GM23248 (cell line): ENCODE results near the gene NDUFS5. TPM values are rescaled to one million over a fixed set of nuclear protein-coding genes. Genes with fewer than 3 reads are reported as not detected.
"Not testable (repeated sequence)": the region's sequence is repeated elsewhere in the genome, so short reads cannot be mapped to it uniquely, and the experiment has no call there.

ENCODE experiments used
- DNase-seq: peaks from one replicate; pipeline ENCODE4 v3.0.0-alpha.2; 2015
- H2AFZ ChIP-seq: fragments of 200-600 bp; sonication (generic); 2 replicates; pipeline ENCODE4 v1.6.1; 2016; ENCODE audit warnings: antibody characterized with exemption
- H3F3A ChIP-seq: fragments of 200-600 bp; sonication (generic); 2 replicates; pipeline ENCODE4 v1.6.1; 2016; ENCODE audit warnings: mild to moderate bottlenecking, antibody characterized with exemption, mixed run types; ENCODE audit not compliant: insufficient read depth
- H3K27ac ChIP-seq: fragments of 200-600 bp; sonication (generic); 2 replicates; pipeline ENCODE4 v1.5.1; 2016; ENCODE audit warnings: mild to moderate bottlenecking
- H3K27me3 ChIP-seq: fragments of 200-600 bp; sonication (generic); replicated peaks from 2 replicates; pipeline ENCODE4 v1.6.1; 2016; ENCODE audit warnings: mild to moderate bottlenecking; ENCODE audit not compliant: insufficient read depth
- H3K36me3 ChIP-seq: fragments of 200-600 bp; sonication (generic); 2 replicates; pipeline ENCODE4 v1.6.1; 2016; ENCODE audit warnings: low read depth, mild to moderate bottlenecking
- H3K4me1 ChIP-seq: fragments of 200-600 bp; sonication (generic); 2 replicates; pipeline ENCODE4 v1.6.1; 2016; ENCODE audit warnings: mild to moderate bottlenecking; ENCODE audit not compliant: insufficient read depth
- H3K4me2 ChIP-seq: fragments of 200-600 bp; sonication (generic); one replicate; pipeline ENCODE4 v1.6.1; 2016; ENCODE audit warnings: mild to moderate bottlenecking; ENCODE audit not compliant: unreplicated experiment
- H3K4me3 ChIP-seq: fragments of 200-600 bp; sonication (generic); 2 replicates; pipeline ENCODE4 v1.5.1; 2016; ENCODE audit warnings: mild to moderate bottlenecking
- H3K79me2 ChIP-seq: fragments of 200-600 bp; sonication (generic); 2 replicates; pipeline ENCODE4 v1.6.1; 2016; ENCODE audit warnings: mild to moderate bottlenecking; ENCODE audit not compliant: insufficient read depth
- H3K9ac ChIP-seq: fragments of 200-600 bp; sonication (generic); 2 replicates; pipeline ENCODE4 v1.6.1; 2016; ENCODE audit warnings: mild to moderate bottlenecking
- H3K9me2 ChIP-seq: fragments of 200-600 bp; sonication (generic); 2 replicates; pipeline ENCODE4 v1.6.1; 2016; ENCODE audit warnings: mixed run types, mild to moderate bottlenecking, moderate library complexity; ENCODE audit not compliant: insufficient read depth
- H3K9me3 ChIP-seq: fragments of 200-600 bp; sonication (generic); one replicate; pipeline ENCODE4 v1.6.1; 2017; ENCODE audit warnings: low read depth
- H4K20me1 ChIP-seq: fragments of 200-600 bp; sonication (generic); 2 replicates; pipeline ENCODE4 v1.6.0; 2016; ENCODE audit not compliant: insufficient read depth
- EZH2 ChIP-seq: fragments of 200-600 bp; sonication (generic); IDR thresholded peaks from 2 replicates; pipeline ENCODE4 v1.6.1; 2018; ENCODE audit warnings: antibody characterized with exemption, mild to moderate bottlenecking; ENCODE audit not compliant: insufficient read depth, poor library complexity, severe bottlenecking
- EZH2phosphoT487 ChIP-seq: fragments of 200-600 bp; sonication (generic); IDR thresholded peaks from 2 replicates; pipeline ENCODE4 v1.6.1; 2018; ENCODE audit warnings: antibody characterized with exemption, moderate library complexity, mild to moderate bottlenecking, low read depth; ENCODE audit not compliant: insufficient read depth
- WGBS, 2 experiments: methylation state at CpG; one replicate each; pipeline ENCODE4 v1.1.6; 2015 to 2017; ENCODE audit warnings: low lambda C conversion rate in 2 of 2, low coverage in 1 of 2; ENCODE audit errors: missing lambda C conversion rate in 2 of 2; 5-methylcytosine and 5-hydroxymethylcytosine counted together
- in situ Hi-C: fragments of 300-500 bp; cut with MboI; formaldehyde crosslinking; loops from 2 replicates; pipeline ENCODE4 v1.15.0; 2020
- polyA plus RNA-seq: library from polyadenylated mRNA; unstranded; fragments of >200 nt; fragmentation: Nextera tagmentation; extraction: Ambion mirVana; gene quantifications from 2 replicates; pipeline ENCODE4 v1.2.1, GENCODE V29; 2016
- total RNA-seq: library from RNA; depleted of rRNA; stranded (reverse); fragments of >200 nt; shearing (Covaris generic); gene quantifications from 2 replicates; pipeline ENCODE4 v1.2.3, GENCODE V29; 2014

NDUFS5 gene
- total and polyA plus RNA-seq, 2 experiments from 2014 or later, result 257 to 606 TPM

GRCh38 chr1:39046613-39047210, 20.6 kb downstream of the NDUFS5 start:
- WGBS, 2 experiments, result 31 to 36% methylated on average over 6 of the region's 6 CpGs
- Histone ChIP-seq H3K9me2 (no peaks in the 10 kb centered on the region), H3K79me2 (no peaks in the 10 kb centered on the region), H4K20me1 (no peaks in the 10 kb centered on the region), H3K4me3 (peak overlapping the region; percentile 44), H3K9me3 (no peaks in the 10 kb centered on the region), H3K27me3 (no peaks in the 10 kb centered on the region), H3K36me3 (peaks cover 3% of the 10 kb centered on the region; the same call in 1 of the 2 replicates), H3K4me2 (peak overlapping the region; percentile 76), H2AFZ (peak overlapping the region; percentile 57), H3K4me1 (peaks cover 20% of the 10 kb centered on the region), H3F3A (peaks cover 30% of the 10 kb centered on the region), H3K9ac (peak overlapping the region; percentile 78), H3K27ac (peak overlapping the region; percentile 98)
- peak; percentile 62 for DNase-seq
- TF ChIP-seq EZH2phosphoT487 (no peak), EZH2 (no peak)
- in situ Hi-C loops, result no loop called here

DNA sequence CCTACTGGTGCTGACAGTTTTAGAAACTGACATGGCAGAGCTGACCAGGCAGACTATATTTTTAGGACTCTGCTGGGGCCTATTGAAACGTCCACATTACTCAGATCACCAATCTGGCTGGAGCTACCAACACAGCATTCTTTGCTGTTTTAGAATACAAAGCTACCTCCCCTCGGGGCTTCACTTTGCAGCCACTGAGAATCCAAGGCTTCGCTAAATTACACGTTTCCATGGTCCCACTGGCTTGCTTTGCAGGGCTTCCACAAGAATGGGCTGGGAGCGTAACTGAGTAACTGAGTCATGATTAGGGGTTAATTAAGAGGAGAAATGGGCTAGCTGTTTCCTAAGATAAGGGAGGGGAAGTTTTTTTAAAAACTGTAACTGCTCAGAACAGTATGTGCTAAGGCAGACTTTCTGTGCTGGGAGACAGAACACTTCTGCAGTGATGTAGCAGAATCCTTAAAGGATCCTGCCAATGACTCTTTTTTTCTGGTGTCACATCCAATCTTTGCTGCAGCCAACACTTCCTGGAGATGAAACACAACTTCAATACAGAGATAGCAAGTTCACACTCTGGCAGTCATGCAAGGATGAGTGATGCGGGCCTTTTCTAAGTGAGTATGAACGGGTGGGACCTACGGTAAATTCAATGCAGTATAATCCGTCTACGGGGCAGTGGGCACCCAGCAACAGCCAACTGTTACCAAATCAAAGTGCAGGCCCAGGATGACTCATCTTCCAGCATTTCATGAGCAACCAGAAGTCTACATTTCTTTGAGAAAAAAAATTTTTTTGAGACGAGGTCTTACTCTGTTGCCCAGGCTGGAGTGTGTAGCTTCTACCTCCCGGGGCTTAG, 21.5 kb downstream of the NDUFS5 start:
- in situ Hi-C loops, result no loop called here
- H3K9me2 ChIP-seq, result no peaks in the 10 kb centered on the region
- peak overlapping the region; percentile 78 for H3K9ac ChIP-seq

GRCh38 chr1:39048745-39049370, 22.7 kb downstream of the NDUFS5 start:
- no peaks in the 10 kb centered on the region for H3K27me3 ChIP-seq
- peak overlapping the region; percentile 98; the same call in 1 of the 2 replicates for H3K27ac ChIP-seq
- H3K9ac ChIP-seq, result no peak overlapping the region
- H2AFZ ChIP-seq, result no peak overlapping the region
- 72 to 78% methylated on average over 6 to 7 of the region's 7 CpGs for WGBS, 2 experiments
- no peaks in the 10 kb centered on the region for H3K36me3 ChIP-seq
- TF ChIP-seq EZH2 (no peak), EZH2phosphoT487 (no peak)
- no peaks in the 10 kb centered on the region for H3K9me2 ChIP-seq
- no peaks in the 10 kb centered on the region for H3K9me3 ChIP-seq
- peaks cover 20% of the 10 kb centered on the region for H3K4me1 ChIP-seq
- no peak overlapping the region for H3K4me2 ChIP-seq
- peak; percentile 15 for DNase-seq
- no peak overlapping the region for H3K4me3 ChIP-seq
- no peaks in the 10 kb centered on the region for H4K20me1 ChIP-seq
- no peaks in the 10 kb centered on the region for H3K79me2 ChIP-seq
- peaks cover 36% of the 10 kb centered on the region for H3F3A ChIP-seq
- in situ Hi-C loops, result no loop called here

More for the DNA sequence above, 21.5 kb downstream of the NDUFS5 start:
- Histone ChIP-seq H3K36me3 (no peaks in the 10 kb centered on the region), H3K9me3 (no peaks in the 10 kb centered on the region), H3K4me1 (peaks cover 20% of the 10 kb centered on the region), H3F3A (peaks cover 30% of the 10 kb centered on the region), H3K4me2 (peak overlapping the region; percentile 76), H4K20me1 (no peaks in the 10 kb centered on the region), H3K27ac (peak overlapping the region; percentile 98), H2AFZ (peak overlapping the region; percentile 57), H3K4me3 (peak overlapping the region; percentile 44), H3K27me3 (no peaks in the 10 kb centered on the region), H3K79me2 (no peaks in the 10 kb centered on the region)
- TF ChIP-seq EZH2phosphoT487, result no peak
- TF ChIP-seq EZH2, result no peak
- 4% methylated on average over 12 of the region's 12 CpGs for WGBS, 2 experiments
- DNase-seq, result peak; percentile 96

GRCh38 chr1:39050001-39050400, 23.9 kb downstream of the NDUFS5 start:
- Histone ChIP-seq H3K4me2 (no peak overlapping the region), H4K20me1 (no peaks in the 10 kb centered on the region), H3K27ac (no peak overlapping the region), H3K4me1 (peaks cover 20% of the 10 kb centered on the region), H2AFZ (no peak overlapping the region), H3K27me3 (no peaks in the 10 kb centered on the region), H3K36me3 (no peaks in the 10 kb centered on the region), H3K79me2 (no peaks in the 10 kb centered on the region), H3K9ac (no peak overlapping the region), H3F3A (peaks cover 32% of the 10 kb centered on the region), H3K9me2 (no peaks in the 10 kb centered on the region), H3K9me3 (no peaks in the 10 kb centered on the region), H3K4me3 (no peak overlapping the region)
- TF ChIP-seq EZH2phosphoT487 (no peak), EZH2 (no peak)
- in situ Hi-C loops, result no loop called here
- 97 to 99% methylated on average over 4 of the region's 4 CpGs for WGBS, 2 experiments
- DNase-seq, result no peak

- in situ Hi-C loops, H3K9ac ChIP-seq, H3K27ac ChIP-seq, H4K20me1 ChIP-seq, H3K9me2 ChIP-seq, H3K9me3 ChIP-seq, H3K4me3 ChIP-seq, H3K27me3 ChIP-seq, H3K79me2 ChIP-seq, H3K4me2 ChIP-seq, H2AFZ ChIP-seq, H3K36me3 ChIP-seq: not testable (repeated sequence)
- WGBS, 2 experiments, result 89 to 96% methylated on average over 8 to 11 of the region's 11 CpGs
- DNase-seq, result peak; percentile 12
- Histone ChIP-seq H3K4me1 (peaks cover 18% of the 10 kb centered on the region), H3F3A (peaks cover 22% of the 10 kb centered on the region)
Measured at GRCh38 chr1:39051193-39051850, 25.2 kb downstream of the NDUFS5 start.
